Neutrophil (primary cell): ENCODE data around the gene KCNQ1.

Source experiments
- H3K27ac ChIP-seq: fragments of 200-600 bp; sonication (generic); 2 replicates; pipeline ENCODE4 v1.5.1; 2016; ENCODE audit warnings: mild to moderate bottlenecking, moderate library complexity
- H3K27me3 ChIP-seq: fragments of 200-600 bp; sonication (generic); 2 replicates; pipeline ENCODE4 v1.6.0; 2016; ENCODE audit warnings: mild to moderate bottlenecking
- H3K36me3 ChIP-seq: fragments of 200-600 bp; sonication (generic); 2 replicates; pipeline ENCODE4 v1.5.1; 2017
- H3K4me1 ChIP-seq, 2 experiments: fragments of 200-600 bp in 1 of 2; sonication (generic) in 1 of 2; 1 replicate in 1 of 2; 2 replicates in 1 of 2; pipeline versions ENCODE4 v1.5.1 to v1.6.1; 2013 to 2016; ENCODE audit warnings: low read depth in 1 of 2, low read length in 1 of 2, mild to moderate bottlenecking in 1 of 2, moderate library complexity in 1 of 2; ENCODE audit not compliant: control insufficient read depth in 1 of 2, insufficient read depth in 1 of 2
- H3K4me3 ChIP-seq, 2 experiments: fragments of 200-600 bp in 1 of 2; sonication (generic) in 1 of 2; 1 replicate in 1 of 2; 2 replicates in 1 of 2; pipeline ENCODE4 v1.5.1; 2013 to 2016; ENCODE audit warnings: low read depth in 1 of 2, low read length in 1 of 2, mild to moderate bottlenecking in 1 of 2, moderate library complexity in 1 of 2
- H3K9me3 ChIP-seq: fragments of 200-600 bp; sonication (generic); 2 replicates; pipeline ENCODE4 v1.5.1; 2016
- CTCF ChIP-seq: fragments of 200-600 bp; sonication (generic); IDR thresholded peaks from 2 replicates; pipeline ENCODE4 v1.5.1; 2016; ENCODE audit warnings: antibody characterized with exemption

Gene KCNQ1

GRCh38 chr11:2498750-2499149 lies 53.9 kb downstream of the KCNQ1 start:
- H3K27ac ChIP-seq, result no peak overlapping the region
- H3K9me3 ChIP-seq, result peaks cover 7% of the 10 kb centered on the region
- H3K36me3 ChIP-seq, result no peaks in the 10 kb centered on the region
- H3K4me3 ChIP-seq, result no peak overlapping the region
- H3K27me3 ChIP-seq, result no peaks in the 10 kb centered on the region
- H3K4me1 ChIP-seq, result no peaks in the 10 kb centered on the region
- no peak for TF ChIP-seq CTCF

GRCh38 chr11:2507212-2507901 lies 62.5 kb downstream of the KCNQ1 start:
- Histone ChIP-seq H3K4me3 (no peak overlapping the region), H3K9me3 (no peaks in the 10 kb centered on the region), H3K4me1 (peaks cover 10 to 13% of the 10 kb centered on the region in 2 experiments), H3K36me3 (no peaks in the 10 kb centered on the region), H3K27ac (no peak overlapping the region), H3K27me3 (no peaks in the 10 kb centered on the region)
- TF ChIP-seq CTCF, result no peak

- TF ChIP-seq CTCF, result no peak
- Histone ChIP-seq H3K27me3 (no peaks in the 10 kb centered on the region), H3K4me1 (peaks cover 10 to 13% of the 10 kb centered on the region in 2 experiments), H3K36me3 (no peaks in the 10 kb centered on the region), H3K4me3 (no peak overlapping the region), H3K27ac (no peak overlapping the region), H3K9me3 (no peaks in the 10 kb centered on the region)
Observed at GRCh38 chr11:2507945-2508749, 63.3 kb downstream of the KCNQ1 start.

- Histone ChIP-seq H3K4me3 (no peak overlapping the region), H3K27me3 (no peaks in the 10 kb centered on the region), H3K36me3 (no peaks in the 10 kb centered on the region), H3K4me1 (peaks cover 10 to 13% of the 10 kb centered on the region in 2 experiments), H3K27ac (no peak overlapping the region), H3K9me3 (no peaks in the 10 kb centered on the region)
- no peak for TF ChIP-seq CTCF
Observed at GRCh38 chr11:2508793-2509192, 64.0 kb downstream of the KCNQ1 start.

- H3K27me3 ChIP-seq, result no peaks in the 10 kb centered on the region
- H3K27ac ChIP-seq, result no peak overlapping the region
- peaks cover 10 to 13% of the 10 kb centered on the region in 2 experiments for H3K4me1 ChIP-seq
- no peak overlapping the region for H3K4me3 ChIP-seq
- H3K36me3 ChIP-seq, result no peaks in the 10 kb centered on the region
- TF ChIP-seq CTCF, result no peak
- no peaks in the 10 kb centered on the region for H3K9me3 ChIP-seq
Observed at GRCh38 chr11:2509481-2510001, 64.7 kb downstream of the KCNQ1 start.
